HG02571 (cell line): ENCODE measurements around the gene ABLIM2.

Experiments
- ATAC-seq: cut with Tn5 transposase; IDR thresholded peaks from one replicate; pipeline ENCODE4 v1.9.1; 2021; ENCODE audit warnings: mild to moderate bottlenecking, moderate library complexity; ENCODE audit not compliant: unreplicated experiment

The ABLIM2 gene

DNA sequence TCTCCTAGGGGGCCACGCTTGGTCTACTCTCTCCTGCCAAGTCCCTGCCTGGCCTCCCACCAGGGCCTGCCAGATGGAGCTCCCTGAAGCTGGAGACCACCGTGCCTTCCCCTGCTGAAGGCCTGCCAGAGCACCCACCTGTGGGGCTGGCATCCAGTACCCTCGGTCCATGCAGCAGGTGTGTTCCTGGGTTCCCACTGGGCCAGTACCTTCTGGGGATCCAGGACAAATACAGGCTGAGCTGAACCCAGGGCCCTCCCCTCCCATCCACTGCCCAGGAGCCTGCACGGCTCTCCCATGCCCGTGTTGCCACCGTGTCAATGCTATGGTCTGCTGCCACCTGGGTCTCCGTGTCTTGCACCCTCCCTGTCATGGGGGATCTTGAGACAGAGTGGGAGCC is 68.8 kb downstream of the ABLIM2 start:
- ATAC-seq, result no peak

DNA sequence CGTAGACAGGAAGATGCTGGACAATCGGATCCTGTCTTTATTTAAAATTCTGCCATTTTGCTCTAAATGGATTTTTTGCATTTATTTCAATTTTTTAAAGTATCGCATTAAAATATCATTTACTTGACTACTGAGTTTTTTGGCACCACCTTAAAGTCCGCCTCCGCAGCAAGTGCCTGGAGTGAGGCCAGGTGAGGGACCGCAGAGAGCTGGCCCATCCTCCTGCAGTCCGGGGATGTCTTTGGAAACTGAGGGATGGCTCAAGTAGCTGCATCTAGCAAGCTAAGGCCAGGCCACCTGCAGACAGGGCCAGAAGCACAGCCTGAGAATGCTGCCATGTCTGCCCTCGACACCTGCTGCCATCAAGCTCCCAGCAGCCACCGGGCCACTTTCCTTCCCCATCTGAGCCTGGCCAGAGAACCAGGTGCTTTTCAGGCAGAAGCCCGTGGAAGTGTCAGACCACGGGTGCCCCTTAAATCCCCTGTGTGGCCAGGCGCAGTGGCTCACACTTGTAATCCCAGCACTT is 69.6 kb downstream of the ABLIM2 start:
- ATAC-seq, result no peak

DNA sequence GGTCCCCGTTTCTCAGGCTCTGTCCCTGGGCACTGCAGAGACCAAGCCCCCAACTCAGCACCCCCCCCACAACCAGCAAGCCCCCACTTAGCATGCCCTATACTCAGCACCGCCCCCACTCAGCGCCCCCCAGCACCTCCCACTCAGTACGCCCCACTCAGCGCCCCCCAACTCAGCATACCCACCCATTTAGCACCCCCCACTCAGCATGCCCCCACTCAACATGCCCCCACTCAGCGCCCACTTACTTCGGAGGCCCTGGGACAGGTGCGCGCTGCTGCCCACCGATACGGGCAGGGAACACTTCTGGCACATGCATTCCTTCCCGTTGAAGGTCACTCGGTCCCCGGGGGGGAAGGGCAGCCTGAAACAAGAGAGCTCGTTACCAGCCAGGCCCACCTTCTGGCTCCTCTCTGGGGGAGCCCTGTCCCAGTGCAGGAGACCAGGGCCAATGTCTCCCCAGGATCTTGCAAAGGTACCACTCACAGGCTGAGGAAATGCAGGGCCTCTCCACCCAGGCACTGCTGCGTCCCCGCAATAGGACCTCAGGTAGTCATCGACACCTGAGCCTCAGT is 70.6 kb downstream of the ABLIM2 start:
- no peak for ATAC-seq

DNA sequence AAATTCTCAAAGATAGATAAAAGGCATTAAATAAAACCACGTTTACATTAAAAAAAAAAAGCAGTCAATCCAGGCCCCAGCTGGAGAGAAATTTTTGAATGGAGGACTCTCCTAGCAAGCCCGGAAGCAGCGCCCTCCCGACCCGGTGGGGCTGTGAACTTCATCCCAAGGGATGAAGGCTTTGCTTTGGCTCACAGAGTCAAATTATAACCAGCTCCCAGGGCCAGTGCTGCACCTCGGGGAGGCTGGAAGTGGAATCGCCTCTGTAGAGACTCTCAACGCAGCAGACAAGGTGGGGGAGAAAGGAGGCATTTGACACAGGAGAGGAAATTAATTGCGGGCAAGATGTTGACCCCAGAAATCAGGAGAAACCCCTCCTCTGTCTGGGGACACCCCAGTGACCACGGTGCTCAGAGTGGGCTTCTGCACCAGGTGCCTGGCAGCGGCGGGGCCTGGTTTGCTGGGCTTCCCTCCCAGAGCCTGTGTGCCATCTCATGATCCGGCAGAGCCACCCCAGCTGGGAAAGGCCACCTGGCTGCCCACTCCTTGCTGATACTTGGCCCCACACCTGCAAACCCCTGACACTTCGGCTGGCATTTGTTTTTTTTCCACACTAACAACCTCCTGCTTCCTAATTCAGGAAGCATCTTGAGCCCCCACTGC is 71.7 kb downstream of the ABLIM2 start:
- ATAC-seq, result no peak

DNA sequence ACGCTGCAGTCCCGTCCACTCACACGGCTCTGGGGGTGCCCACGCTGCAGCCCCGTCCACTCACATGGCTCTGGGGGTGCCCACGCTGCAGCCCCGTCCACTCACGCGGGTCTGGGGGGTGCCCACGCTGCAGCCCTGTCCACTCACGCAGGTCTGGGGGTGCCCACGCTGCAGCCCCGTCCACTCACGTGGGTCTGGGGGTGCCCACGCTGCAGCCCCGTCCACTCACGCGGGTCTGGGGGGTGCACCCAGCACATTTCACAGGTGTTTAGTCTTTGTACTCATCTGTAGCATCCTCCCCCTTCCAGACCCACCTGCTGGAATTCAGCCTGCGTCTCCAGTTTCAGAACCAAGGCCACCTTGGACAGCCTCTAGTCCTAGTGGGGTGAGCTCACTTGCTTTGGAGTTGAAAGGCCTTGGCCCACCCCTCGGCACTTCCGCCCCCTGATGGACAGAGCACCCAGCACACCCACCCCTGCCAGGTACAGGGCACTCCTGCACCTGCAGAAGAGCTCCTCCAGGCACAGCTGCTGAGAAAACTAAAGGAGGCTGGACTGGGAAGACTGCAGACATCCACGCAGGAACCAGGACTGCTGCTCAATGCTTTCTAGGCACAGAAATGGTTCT is 73.0 kb downstream of the ABLIM2 start:
- ATAC-seq, result no peak

DNA sequence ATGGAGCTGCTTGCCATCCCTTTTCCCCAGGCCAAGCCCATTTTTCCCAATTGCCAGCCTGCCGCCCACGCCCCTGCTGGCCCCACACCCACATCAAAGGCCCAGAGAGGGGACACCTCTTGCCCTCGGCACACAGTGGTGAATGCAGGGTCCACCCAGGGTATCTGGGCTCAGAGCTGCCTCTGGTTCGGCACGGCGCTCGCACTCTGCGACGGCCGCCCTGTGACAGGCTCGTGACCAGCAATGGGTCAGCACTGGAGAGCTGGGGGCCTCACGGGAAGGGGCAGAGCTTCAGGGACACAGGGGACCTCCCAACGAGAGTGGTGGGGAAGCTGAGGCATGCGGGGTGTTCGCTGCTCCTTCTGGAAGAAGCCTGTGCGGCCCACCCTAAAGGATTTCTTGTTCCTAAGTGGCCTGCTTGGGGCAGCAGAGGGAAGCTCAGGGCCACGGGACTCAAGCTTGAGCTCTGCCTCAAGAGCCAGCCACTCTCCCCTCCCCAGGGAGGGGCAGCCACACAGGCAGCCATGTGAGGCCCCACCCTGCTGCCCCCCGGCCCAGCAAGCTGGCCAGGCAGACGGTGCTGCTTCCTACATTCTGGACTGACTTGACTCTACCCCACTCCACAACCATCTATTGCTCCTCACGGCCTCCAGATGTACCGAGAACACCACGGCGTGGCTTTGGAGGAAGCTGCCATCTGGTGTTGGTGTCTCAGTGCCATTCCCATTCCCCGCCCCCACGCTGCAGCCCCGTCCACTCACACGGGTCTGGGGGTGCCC is 73.7 kb downstream of the ABLIM2 start:
- ATAC-seq, result no peak

DNA sequence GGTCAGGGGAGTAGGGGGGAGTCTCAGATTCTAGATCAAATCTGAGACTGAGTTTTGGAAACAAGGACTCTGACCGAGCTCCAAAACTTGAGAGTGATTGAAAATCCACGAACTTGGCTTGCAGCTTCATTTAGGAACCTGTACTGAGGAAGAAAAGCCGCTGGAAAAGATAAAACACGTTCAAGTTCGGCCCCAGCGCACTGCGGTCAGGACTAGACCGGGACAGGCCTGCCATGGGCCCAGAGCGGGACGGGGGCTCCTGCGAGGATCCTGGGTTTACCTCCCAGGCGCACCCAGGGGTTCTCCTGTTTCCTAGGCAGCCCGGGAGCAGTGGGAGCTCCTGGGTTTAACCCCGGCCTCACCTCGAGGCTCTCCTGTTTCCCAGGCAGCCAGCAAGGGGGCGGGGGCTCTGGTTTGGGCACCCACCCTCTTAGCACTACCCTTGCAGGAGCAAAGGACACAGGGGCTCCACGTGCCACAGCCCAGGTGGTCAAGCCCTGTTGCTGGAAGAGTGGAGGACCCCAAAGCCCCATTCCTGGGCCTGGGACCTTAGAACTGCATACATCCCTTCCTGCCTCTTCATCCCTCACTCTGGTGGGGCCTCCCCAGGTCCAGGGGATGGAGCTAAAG is 74.5 kb downstream of the ABLIM2 start:
- ATAC-seq, result no peak

DNA sequence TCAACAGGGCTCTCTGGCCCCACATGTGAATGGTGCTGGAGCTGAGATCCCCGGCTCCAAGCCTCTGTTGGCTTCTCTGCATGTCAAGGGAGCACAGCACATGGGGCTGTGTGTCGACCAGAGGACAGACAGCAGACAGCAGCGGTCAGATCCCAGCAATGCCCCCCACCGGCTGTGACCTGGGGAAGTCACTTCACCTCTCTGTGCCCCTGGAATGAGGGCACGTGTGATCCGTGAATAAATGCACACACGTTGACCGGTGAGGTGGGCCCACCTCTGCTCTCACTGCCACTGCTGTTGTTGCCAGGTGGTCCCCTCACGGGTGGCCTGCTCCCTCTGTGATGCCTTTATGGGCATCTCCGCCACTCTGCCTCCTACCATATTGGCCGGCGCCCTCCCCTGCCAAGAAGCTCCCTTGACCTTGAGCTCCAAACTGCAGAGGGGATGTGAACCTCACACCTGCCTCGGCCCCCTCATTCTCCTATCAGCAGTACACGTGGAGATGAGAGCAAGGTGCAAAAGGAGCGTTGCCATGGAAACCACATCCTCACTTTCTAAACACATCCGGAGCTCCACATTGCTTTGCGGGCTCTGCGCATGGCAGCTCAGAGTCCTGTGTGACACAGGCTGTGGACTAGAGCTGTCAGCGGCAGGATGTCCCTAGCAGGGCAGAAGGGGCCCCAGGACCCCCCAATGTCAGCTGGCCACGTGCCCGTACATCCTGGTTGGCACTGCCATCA is 75.4 kb downstream of the ABLIM2 start:
- ATAC-seq, result no peak

DNA sequence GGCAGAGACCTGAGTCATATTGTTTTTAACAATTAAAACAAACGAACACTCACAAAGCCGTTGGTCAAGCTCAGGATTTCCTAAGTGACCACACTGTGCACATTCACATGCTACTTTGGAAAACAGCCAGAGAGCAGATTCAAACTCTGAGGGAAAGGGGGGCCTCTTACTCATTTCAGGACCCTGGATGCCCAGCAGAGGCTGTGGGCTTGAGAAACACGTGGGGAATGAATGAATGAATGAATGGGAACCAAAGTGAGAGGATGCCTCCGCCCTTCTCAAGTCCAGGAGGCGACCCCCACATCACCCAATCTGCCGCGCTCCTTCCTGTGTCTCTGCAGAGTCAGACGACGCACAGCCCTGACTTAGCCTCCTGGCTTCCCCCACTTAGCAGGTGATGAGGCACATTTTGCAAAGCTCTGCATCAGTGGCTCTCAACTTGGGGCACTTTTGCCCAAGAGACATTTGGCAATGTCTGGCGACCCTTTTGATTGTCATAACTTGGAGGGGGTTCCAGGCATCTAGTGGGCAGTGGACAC is 76.0 kb downstream of the ABLIM2 start:
- ATAC-seq, result no peak

DNA sequence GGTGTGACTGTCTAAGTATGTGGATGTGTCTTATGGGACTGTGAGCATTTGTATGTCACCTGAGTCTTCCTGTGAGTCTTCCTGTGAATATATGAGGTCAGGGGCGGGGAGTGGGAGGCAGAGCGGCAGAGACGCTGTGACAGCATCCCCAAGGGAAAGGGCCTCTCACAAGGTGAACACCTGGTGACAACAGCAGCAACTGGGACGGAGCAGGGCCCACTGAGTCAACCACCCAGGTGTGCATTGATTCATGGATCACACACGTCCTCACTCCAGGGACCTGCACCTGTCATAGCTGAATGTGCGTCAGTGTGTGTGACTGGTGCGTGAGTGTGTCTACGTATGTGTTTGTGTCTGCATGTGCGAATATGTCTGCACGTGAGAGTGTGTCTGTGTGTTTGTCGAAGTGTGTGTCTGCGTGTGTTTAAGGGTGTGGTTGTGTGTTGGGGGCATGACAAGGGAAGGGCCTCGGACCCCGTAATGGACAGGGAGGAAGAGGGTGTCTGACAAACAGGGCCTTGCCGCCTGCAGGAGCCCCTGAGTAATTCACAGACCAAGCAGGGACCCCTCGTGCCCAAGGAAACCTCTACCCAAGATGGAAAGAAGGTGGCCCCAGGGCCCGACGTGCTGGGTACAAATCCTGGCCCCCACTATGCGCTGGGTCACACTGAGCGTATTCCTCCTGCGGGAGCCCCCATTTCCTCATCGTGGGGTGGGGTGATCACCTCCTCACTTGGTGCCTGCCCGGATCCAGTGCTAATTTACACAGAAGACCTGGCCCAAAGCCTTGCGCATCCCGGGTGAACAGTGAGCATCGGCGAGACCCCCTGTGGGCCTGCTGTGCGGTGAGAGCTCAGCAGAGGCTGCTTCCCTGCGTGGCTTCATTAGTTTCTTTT is 76.7 kb downstream of the ABLIM2 start:
- ATAC-seq, result no peak

DNA sequence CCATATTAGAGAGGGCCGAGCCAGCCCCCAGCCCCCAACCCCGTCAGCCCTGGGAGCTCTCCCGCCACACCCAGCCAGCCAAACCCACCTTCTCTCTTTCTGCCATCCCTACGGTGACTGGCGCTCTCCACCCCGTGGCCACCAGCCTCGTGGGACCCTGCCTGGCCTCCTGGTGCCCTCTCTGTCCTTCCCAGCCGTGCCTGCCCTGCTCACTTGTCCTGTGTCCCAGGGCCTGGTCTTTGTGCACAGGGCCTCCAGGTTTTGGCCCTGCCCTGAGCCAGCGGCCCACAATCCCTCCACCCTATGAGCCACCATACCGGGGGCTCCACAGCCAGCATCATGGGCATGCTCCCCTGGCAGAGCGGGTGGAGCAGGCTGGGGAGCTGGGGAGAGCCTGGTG is 77.4 kb downstream of the ABLIM2 start:
- ATAC-seq, result no peak

DNA sequence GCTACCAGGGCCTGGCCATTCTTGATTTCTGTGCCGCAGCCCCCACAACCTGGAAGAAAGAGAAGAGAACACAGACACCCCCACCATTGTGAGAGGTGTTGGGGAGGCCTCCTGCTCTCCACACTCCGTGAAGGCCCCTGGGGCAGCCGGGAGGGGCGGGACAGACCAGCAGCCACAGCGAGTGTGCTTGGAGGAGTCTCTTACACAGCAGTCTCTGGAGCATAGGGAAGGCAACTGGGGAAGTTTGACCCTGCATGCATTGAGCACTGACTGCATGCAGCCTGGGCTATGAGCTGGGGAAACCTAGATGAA is 77.9 kb downstream of the ABLIM2 start:
- no peak for ATAC-seq

DNA sequence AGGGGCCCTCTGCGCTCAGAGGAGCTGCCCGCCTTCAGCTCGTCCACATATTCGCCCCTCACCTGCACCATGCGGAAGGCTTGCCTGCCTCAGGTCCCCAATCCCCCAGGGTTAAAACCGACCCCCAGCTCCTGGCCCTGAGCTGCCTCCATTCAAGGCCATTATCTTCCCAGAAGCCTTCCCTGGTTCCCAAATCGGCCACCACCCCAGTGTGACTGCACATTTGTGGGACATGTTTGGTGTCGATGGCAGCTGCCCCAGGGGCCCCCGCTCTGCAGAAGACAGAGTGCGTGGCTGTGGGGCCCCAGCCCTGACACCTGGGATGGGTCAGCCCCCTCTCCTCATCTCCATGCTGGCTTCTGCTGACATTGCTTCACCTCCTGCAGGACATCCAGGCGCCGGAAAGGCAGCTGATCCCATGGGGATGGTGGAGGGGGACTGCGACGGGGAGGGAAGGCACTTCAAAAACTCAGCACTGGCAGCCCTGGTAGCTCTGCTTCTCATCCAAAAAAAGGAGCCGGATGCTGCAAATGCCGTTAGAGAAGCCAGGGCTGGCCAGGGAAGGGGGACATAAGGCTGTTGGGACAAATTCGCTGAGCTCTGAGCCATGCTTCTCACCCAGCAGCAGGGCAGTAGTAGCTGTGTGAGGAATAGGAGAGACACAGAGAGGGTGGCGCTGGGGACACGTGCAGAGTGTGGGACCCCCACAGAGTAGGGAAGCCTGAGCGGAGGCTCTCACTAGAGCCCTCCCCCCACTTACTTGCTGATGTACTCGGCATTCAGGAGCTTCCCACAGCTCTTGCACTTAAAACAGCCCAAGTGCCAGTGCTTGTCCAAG is 78.5 kb downstream of the ABLIM2 start:
- no peak for ATAC-seq

DNA sequence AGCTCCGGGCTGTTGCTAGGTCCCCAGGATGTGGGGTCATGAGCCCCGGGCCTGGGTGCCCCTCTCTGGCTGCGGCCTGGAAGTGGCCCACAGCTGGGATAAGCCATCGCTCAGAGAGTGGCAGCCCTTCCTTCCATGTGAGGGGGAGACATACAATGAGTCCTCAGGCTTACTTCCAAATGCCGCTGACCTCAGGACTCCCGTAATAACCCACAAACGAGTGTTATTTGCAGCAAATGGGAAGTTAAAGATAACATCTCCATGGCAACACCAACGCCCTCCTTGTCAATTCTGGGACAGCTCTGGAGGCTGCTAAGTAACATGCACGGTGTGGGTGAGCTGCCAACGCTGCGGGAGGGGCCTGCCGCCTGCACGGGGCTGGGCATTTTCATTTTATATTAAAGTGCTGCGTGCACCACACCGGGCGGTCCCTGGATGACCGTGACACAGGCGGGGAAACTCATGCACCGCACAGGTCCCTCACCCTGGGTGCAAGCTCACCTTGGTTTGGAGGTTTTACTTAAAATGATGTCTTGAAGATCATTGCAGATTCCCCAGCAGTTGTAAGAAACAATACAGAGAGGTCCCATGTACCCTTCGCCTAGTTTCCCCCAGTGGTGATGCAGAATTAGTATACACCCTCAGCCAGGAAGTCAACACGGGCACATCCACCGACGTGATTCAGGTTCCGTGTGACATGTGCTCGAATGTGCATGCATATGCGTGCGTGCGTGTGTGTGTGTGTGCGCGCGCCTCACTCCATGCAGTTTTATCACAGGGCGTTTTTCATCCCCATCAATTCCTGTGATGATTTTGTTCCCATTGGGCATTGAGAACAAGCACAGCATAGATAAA is 79.4 kb downstream of the ABLIM2 start:
- no peak for ATAC-seq

DNA sequence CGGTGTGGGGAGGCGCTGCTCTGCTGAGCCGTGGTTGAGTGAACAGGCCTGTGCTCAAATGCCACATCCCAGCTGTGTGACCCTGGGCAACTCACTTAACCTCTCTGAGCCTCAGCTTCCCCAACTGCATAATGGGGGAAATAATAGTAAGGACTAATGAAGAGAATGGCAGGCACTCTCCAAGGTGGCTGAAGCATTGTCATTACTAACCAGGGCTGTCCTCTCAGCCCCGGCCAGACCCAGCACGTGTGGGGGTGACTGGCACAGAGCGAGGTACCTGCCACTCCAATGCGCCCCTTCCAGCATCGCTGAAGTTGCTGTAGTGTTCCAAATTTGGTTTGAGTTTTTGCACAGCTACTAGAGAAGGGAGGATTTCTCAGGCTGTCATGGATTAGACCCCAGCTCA is 80.0 kb downstream of the ABLIM2 start:
- ATAC-seq, result no peak

DNA sequence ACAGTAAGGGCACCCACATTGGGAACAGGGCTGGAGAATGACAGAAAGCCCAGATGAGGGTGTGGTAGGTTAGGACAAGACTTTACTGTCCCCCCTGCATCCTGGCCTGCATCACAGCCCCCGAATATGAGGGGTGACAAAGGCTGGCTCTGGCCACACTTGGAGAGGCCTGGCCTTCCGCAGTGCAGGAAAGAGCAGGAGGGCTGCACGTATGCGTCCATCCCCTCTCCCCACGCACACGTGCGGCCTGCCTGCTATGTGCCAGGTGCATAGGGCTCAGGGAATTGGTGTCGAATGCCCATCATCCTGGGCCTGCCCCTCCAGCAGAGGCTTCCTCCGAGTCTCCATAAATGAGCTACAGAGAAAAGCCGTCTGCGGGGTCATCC is 80.5 kb downstream of the ABLIM2 start:
- no peak for ATAC-seq
